NT2/D1 (cell line): ENCODE measurements around the gene ZNF524.

Experiments
- YY1 ChIP-seq: IDR thresholded peaks from 2 replicates; pipeline ENCODE4 v1.6.1; 2011; ENCODE audit not compliant: insufficient read length, insufficient read depth
- ZNF274 ChIP-seq: IDR thresholded peaks from 2 replicates; pipeline ENCODE4 v1.6.1; 2011; ENCODE audit warnings: mild to moderate bottlenecking, low read depth, low read length

DNA sequence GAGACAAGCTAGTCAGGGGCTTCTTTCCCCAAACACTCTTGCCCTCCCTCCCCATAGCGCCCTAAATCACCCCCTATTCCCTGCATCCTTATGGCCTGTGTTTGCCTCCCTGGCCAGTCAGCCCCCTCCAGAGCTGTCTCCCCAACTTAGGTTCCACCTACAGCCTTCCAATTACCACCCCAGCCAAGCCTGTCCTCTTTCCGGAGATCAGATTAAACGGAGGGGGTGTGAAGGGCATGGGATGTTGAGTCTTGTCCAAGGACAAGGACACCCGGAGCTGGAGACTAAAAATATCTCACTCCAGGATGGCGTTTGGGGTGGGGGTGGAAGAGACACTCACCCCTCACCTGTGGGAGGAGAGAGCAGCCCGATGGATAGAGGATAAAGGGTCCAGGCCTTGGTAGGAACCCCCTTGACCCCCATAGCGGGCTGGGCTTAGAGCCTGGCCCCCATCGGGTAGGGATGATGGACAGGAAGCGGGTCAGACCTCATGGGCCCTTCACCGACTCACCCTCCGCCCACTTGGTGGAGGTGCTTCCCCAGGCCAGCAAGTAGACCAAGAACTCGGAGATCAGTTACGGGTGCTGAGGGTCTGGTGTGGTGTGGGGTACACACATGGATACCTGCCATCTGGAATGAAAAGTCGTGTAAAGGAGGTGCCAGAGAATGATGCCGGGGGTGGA lies 11.4 kb downstream of the ZNF524 start:
- TF ChIP-seq YY1 (no peak), ZNF274 (no peak)
